Sigmoid colon (tissue), 7 donors: ENCODE data around the gene ZNF326. TPM values are rescaled to one million over a fixed set of nuclear protein-coding genes. Genes with fewer than 3 reads are reported as not detected.
A peak's percentile ranks its signal among the peaks of the same experiment; 100 is the strongest.
"Not testable (repeated sequence)": the region's sequence is repeated elsewhere in the genome, so short reads cannot be mapped to it uniquely, and the experiment has no call there.

Experiments used
- DNase-seq: peaks from one replicate; pipeline ENCODE4 v3.0.0-alpha.2; 2019
- H3K27ac ChIP-seq, 4 donors: fragments of 200-600 bp; sonication (generic); one replicate each; pipeline ENCODE4 v1.5.1; 2016 to 2019; ENCODE audit warnings: mild to moderate bottlenecking in 1 of 4
- H3K27me3 ChIP-seq, 3 donors: fragments of 200-600 bp; sonication (generic); one replicate each; pipeline ENCODE4 v1.5.1; 2019; ENCODE audit warnings: mild to moderate bottlenecking in 1 of 3
- H3K36me3 ChIP-seq, 4 donors: fragments of 200-600 bp; sonication (generic); one replicate each; pipeline ENCODE4 v1.5.1; 2016 to 2019
- H3K4me1 ChIP-seq, 4 donors: fragments of 200-600 bp; sonication (generic); one replicate each; pipeline ENCODE4 v1.5.1; 2017 to 2019
- H3K4me3 ChIP-seq, 4 donors: fragments of 200-600 bp; sonication (generic); one replicate each; pipeline ENCODE4 v1.5.1; 2017 to 2019; ENCODE audit warnings: mild to moderate bottlenecking in 2 of 4, moderate library complexity in 1 of 4
- H3K9me3 ChIP-seq, 4 donors: fragments of 200-600 bp in 3 of 4; sonication (generic) in 3 of 4; one replicate each; pipeline versions ENCODE4 v1.5.1 to v1.6.1; 2013 to 2019
- CTCF ChIP-seq, 4 experiments: fragments of 450-650 bp in 3 of 4; fragments of 200-600 bp in 1 of 4; IDR thresholded peaks; one replicate each; pipeline ENCODE4 v1.5.1; 2016 to 2019; ENCODE audit warnings: antibody characterized with exemption in 4 of 4, mild to moderate bottlenecking in 3 of 4, moderate library complexity in 2 of 4
- EP300 ChIP-seq, 4 donors: sonication (generic); formaldehyde crosslinking; IDR thresholded peaks; one replicate each; pipeline ENCODE4 v1.6.1; 2017; ENCODE audit warnings: antibody characterized with exemption in 4 of 4
- POLR2A ChIP-seq, 2 donors: fragments of 450-650 bp; IDR thresholded peaks; one replicate each; pipeline ENCODE4 v1.6.1; 2016; ENCODE audit warnings: antibody characterized with exemption in 2 of 2, mild to moderate bottlenecking in 2 of 2, moderate library complexity in 2 of 2
- POLR2AphosphoS5 ChIP-seq, 4 donors: sonication (generic); formaldehyde crosslinking; IDR thresholded peaks; one replicate each; pipeline ENCODE4 v1.6.1; 2017; ENCODE audit warnings: antibody characterized with exemption in 4 of 4
- WGBS, 2 donors: extraction: QIAGEN DNeasy Blood & Tissue Kit; methylation state at CpG; one replicate each; pipeline ENCODE4 v1.1.7; 2013; 5-methylcytosine and 5-hydroxymethylcytosine counted together
- intact Hi-C: fragments of 100-400 bp; cut with DNase I; formaldehyde crosslinking; loops from one replicate; pipeline ENCODE4 v1.15.1; 2023
- polyA plus RNA-seq, 3 donors: library from polyadenylated mRNA; stranded (reverse); fragments of 200-250 nt; gene quantifications; one replicate each; pipeline ENCODE4 v1.2.3, GENCODE V29; 2013
- total RNA-seq, 4 donors: library from RNA; depleted of rRNA; stranded (reverse); fragments of >200 nt; gene quantifications; one replicate each; pipeline ENCODE4 v1.1.0, GENCODE V29; 2016
- donor health status: healthy with polysubstance abuse.
- donor health status: Bipolar disorder and iron deficiency.
- donor health status: healthy.

ZNF326 gene
- total and polyA plus RNA-seq, 7 donors = 15.3 to 24.4 (median 16.3) TPM

GRCh38 chr1:89974696-89975470, 20.0 kb upstream of the ZNF326 start:
- intact Hi-C loops = no loop called here
- peak overlapping the region in 1 of 4 donors; percentile 43 for H3K27ac ChIP-seq
- no peaks in the 10 kb centered on the region for H3K27me3 ChIP-seq
- no peaks in the 10 kb centered on the region for H3K36me3 ChIP-seq
- H3K4me3 ChIP-seq = no peak overlapping the region
- WGBS, 2 donors = 73% methylated on average over 4 of the region's 4 CpGs
- TF ChIP-seq POLR2A (IDR thresholded peaks at IDR 0.05) = no peak
- no peak for TF ChIP-seq EP300 (IDR thresholded peaks at IDR 0.05)
- TF ChIP-seq POLR2AphosphoS5 (IDR thresholded peaks at IDR 0.05) = no peak
- no peak for TF ChIP-seq CTCF (IDR thresholded peaks at IDR 0.05)
- peaks cover 0 to 26% (median 16%) of the 10 kb centered on the region in 4 donors for H3K4me1 ChIP-seq
- no peak for DNase-seq
- H3K9me3 ChIP-seq = no peaks in the 10 kb centered on the region

- peak overlapping the region in 1 of 4 donors; percentile 43 for H3K27ac ChIP-seq
- DNase-seq = no peak
- H3K9me3 ChIP-seq = no peaks in the 10 kb centered on the region
- H3K4me1 ChIP-seq = peaks cover 0 to 26% (median 16%) of the 10 kb centered on the region in 4 donors
- WGBS, 2 donors = 67 to 79% methylated on average over 4 of the region's 4 CpGs
- no peak overlapping the region for H3K4me3 ChIP-seq
- no peaks in the 10 kb centered on the region for H3K27me3 ChIP-seq
- H3K36me3 ChIP-seq = no peaks in the 10 kb centered on the region
- TF ChIP-seq POLR2A (IDR thresholded peaks at IDR 0.05) (no peak), EP300 (IDR thresholded peaks at IDR 0.05) (no peak), CTCF (IDR thresholded peaks at IDR 0.05) (no peak), POLR2AphosphoS5 (IDR thresholded peaks at IDR 0.05) (no peak)
- intact Hi-C loops = no loop called here
Measured at GRCh38 chr1:89975540-89976125, 19.3 kb upstream of the ZNF326 start.

DNA sequence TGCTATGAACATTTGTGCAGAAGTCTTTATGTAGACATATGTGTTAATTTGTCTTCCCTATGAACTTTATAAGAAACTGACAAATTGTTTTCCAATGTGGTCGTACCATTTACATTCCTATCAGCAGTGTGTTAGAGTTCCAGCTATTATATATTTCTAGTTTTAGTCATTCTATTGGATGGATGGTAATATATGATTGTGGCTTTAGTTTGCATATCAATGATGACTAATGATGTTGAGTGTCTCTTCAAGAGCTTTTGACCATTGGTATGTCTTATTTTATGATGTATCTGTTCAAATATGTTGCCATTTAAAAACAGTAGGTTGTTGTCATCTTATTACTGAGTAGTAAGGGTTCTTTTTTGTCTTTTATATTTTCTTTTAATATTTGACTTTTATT, 16.2 kb upstream of the ZNF326 start:
- Histone ChIP-seq H3K4me1 (peaks cover 0 to 15% (median 0%) of the 10 kb centered on the region in 4 donors), H3K27me3 (no peaks in the 10 kb centered on the region), H3K27ac (no peak overlapping the region), H3K36me3 (no peaks in the 10 kb centered on the region), H3K4me3 (no peak overlapping the region), H3K9me3 (no peaks in the 10 kb centered on the region)
- TF ChIP-seq EP300 (IDR thresholded peaks at IDR 0.05) = no peak
- TF ChIP-seq POLR2AphosphoS5 (IDR thresholded peaks at IDR 0.05) = no peak
- no peak for TF ChIP-seq CTCF (IDR thresholded peaks at IDR 0.05)
- no peak for TF ChIP-seq POLR2A (IDR thresholded peaks at IDR 0.05)
- no peak for DNase-seq
- intact Hi-C loops = no loop called here
- 97 to 98% methylated on average over 1 of the region's 1 CpG for WGBS, 2 donors

DNA sequence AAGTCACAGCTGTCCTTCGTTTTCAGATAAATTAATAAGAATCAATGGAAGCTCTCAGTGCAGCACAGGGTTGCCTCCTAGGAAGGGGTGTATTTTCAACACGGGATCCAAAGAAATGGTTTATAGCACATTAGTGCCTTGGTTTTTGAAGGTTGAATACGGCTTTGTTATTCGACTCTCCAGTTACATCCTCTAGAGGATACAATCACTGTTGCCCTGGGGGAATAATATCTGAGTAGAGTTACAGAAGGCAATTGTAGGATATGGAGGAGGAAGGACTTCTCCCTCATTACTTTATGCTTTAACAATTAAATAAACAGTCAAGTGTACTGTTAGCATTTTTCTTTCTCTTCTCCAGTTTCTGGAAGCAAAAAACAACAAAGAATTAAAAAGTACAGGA, 14.3 kb upstream of the ZNF326 start:
- Histone ChIP-seq H3K4me3 (no peak overlapping the region), H3K27me3 (no peaks in the 10 kb centered on the region), H3K36me3 (no peaks in the 10 kb centered on the region), H3K27ac (no peak overlapping the region), H3K9me3 (no peaks in the 10 kb centered on the region), H3K4me1 (peaks cover 0 to 1% (median 0%) of the 10 kb centered on the region in 4 donors)
- no peak for TF ChIP-seq POLR2A (IDR thresholded peaks at IDR 0.05)
- no peak for TF ChIP-seq CTCF (IDR thresholded peaks at IDR 0.05)
- TF ChIP-seq EP300 (IDR thresholded peaks at IDR 0.05) = no peak
- TF ChIP-seq POLR2AphosphoS5 (IDR thresholded peaks at IDR 0.05) = no peak
- no peak for DNase-seq
- intact Hi-C loops = no loop called here
- 80 to 86% methylated on average over 4 of the region's 4 CpGs for WGBS, 2 donors

GRCh38 chr1:89982846-89983245, 12.1 kb upstream of the ZNF326 start:
- H3K4me1 ChIP-seq, intact Hi-C loops, H3K9me3 ChIP-seq, H3K36me3 ChIP-seq, H3K27ac ChIP-seq, H3K4me3 ChIP-seq, H3K27me3 ChIP-seq, DNase-seq: not testable (repeated sequence)
- WGBS, 2 donors = 94 to 96% methylated on average over 2 of the region's 2 CpGs

- DNase-seq, H3K36me3 ChIP-seq, H3K27me3 ChIP-seq, H3K4me1 ChIP-seq, H3K27ac ChIP-seq, intact Hi-C loops, H3K4me3 ChIP-seq, H3K9me3 ChIP-seq: not testable (repeated sequence)
- WGBS, 2 donors = 97 to 98% methylated on average over 33 of the region's 33 CpGs
Measured at GRCh38 chr1:89984564-89985116, 10.3 kb upstream of the ZNF326 start.
